GM19193 (cell line): ENCODE measurements around the gene CCNL2.

ENCODE experiments used
- POLR2A ChIP-seq: IDR thresholded peaks from 4 replicates; pipeline ENCODE4 v1.6.1; 2011; ENCODE audit not compliant: insufficient read depth, insufficient read length; ENCODE audit errors: extremely low read depth

CCNL2 gene

GRCh38 chr1:1336931-1337792, 62.0 kb downstream of the CCNL2 start:
- TF ChIP-seq POLR2A = no peak

GRCh38 chr1:1336446-1336845, 62.7 kb downstream of the CCNL2 start:
- TF ChIP-seq POLR2A = no peak

GRCh38 chr1:1335792-1336248, 63.3 kb downstream of the CCNL2 start:
- no peak for TF ChIP-seq POLR2A
